Measurements from ENCODE around the gene SCAPER. TPM values are rescaled to one million over a fixed set of nuclear protein-coding genes. Genes with fewer than 3 reads are reported as not detected.

Gene SCAPER
- total RNA-seq, 3 donors from 2014 or later: 15.8 to 33.1 (median 33.0) TPM

DNA sequence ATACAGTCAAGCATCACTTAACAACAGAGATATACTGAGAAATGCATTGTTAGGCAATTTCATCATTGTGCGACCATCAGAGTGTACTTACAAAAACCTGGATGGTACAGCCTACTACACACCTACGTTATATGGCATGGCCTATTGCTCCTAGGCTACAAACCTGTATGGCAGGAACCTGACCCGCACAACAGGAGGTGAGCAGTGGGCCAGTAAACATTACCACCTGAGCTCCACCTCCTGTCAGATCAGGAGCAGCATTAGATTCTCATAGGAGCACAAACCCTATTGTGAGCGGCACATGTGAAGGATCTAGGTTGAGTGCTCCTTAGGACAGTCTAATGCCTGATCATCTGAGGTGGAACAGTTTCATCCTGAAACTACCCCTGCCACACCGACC, 89.7 kb downstream of the SCAPER start:
- no peak for ATAC-seq
- intact Hi-C loops (cut with DNase I, micrococcal nuclease): no loop called here
- Histone ChIP-seq H3K9me3 (no peaks in the 10 kb centered on the region), H3K4me3 (no peak overlapping the region), H3K4me1 (ENCODE audit: low read depth) (no peaks in the 10 kb centered on the region), H3K36me3 (ENCODE audit: low read depth) (no peaks in the 10 kb centered on the region)
- DNase-seq: no peak
- TF ChIP-seq, protein P1, sequence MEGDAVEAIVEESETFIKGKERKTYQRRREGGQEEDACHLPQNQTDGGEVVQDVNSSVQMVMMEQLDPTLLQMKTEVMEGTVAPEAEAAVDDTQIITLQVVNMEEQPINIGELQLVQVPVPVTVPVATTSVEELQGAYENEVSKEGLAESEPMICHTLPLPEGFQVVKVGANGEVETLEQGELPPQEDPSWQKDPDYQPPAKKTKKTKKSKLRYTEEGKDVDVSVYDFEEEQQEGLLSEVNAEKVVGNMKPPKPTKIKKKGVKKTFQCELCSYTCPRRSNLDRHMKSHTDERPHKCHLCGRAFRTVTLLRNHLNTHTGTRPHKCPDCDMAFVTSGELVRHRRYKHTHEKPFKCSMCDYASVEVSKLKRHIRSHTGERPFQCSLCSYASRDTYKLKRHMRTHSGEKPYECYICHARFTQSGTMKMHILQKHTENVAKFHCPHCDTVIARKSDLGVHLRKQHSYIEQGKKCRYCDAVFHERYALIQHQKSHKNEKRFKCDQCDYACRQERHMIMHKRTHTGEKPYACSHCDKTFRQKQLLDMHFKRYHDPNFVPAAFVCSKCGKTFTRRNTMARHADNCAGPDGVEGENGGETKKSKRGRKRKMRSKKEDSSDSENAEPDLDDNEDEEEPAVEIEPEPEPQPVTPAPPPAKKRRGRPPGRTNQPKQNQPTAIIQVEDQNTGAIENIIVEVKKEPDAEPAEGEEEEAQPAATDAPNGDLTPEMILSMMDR (IDR thresholded peaks at IDR 0.05): no peak

DNA sequence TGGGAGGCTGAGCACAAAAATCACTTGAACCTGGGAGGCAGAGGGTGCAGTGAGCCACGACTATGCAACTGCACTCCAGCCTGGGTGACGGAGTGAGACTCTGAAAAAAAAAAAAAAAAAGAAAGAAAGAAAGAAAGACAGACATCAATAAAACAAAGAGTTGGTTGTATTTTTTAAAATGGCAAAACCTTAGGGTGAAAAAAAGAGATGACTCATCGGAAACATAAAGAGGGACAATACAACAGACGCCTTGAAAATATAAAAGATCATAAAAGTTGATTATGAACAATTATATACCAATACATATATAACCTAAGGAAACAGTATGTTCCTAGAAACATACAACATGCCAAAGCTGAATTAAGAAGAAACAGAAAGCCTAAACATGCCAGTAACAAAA, 92.8 kb downstream of the SCAPER start:
- Histone ChIP-seq H3K4me1 (ENCODE audit: low read depth) (no peaks in the 10 kb centered on the region), H3K4me3 (no peak overlapping the region), H3K36me3 (ENCODE audit: low read depth) (no peaks in the 10 kb centered on the region), H3K9me3 (no peaks in the 10 kb centered on the region)
- TF ChIP-seq, protein P1 (IDR thresholded peaks at IDR 0.05): no peak
- intact Hi-C loops (cut with DNase I, micrococcal nuclease): no loop called here
- DNase-seq (no peak), ATAC-seq (no peak)

DNA sequence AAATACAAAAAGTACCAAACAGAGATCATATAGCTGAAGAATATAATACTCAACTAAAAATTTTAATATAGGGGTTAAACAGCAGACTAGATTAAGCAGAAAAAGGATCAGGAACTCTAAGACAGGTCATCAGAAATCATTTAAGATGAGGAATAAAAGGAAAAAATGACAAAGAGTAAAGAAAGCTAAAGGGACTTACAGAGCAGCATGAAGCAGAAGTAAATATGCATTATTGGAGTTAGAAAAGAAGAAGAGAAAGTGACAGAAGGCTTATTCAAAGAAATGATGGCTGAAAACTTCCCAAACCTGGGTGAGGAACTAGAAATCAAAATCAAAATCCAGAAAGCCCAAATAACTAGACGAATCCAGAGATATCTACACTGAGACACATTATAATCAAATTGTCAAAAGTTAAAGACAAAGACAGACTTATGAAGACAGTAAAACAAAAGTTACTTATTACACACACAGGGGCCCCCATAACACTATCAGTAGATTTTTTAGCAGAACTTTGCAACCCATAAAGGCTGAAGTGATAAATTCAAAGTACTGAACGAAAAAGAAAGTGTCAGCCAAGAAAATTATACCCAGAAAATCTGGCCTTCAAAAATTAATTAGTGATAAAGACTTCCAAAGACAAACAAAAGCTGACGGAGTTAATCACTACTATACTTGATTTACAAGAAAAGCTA, 95.6 kb downstream of the SCAPER start:
- ATAC-seq (no peak), DNase-seq (no peak)
- Histone ChIP-seq H3K36me3 (ENCODE audit: low read depth) (no peaks in the 10 kb centered on the region), H3K4me3 (no peak overlapping the region), H3K9me3 (no peaks in the 10 kb centered on the region), H3K4me1 (ENCODE audit: low read depth) (no peaks in the 10 kb centered on the region)
- TF ChIP-seq, protein P1 (IDR thresholded peaks at IDR 0.05): no peak
- intact Hi-C loops (cut with DNase I, micrococcal nuclease): no loop called here

DNA sequence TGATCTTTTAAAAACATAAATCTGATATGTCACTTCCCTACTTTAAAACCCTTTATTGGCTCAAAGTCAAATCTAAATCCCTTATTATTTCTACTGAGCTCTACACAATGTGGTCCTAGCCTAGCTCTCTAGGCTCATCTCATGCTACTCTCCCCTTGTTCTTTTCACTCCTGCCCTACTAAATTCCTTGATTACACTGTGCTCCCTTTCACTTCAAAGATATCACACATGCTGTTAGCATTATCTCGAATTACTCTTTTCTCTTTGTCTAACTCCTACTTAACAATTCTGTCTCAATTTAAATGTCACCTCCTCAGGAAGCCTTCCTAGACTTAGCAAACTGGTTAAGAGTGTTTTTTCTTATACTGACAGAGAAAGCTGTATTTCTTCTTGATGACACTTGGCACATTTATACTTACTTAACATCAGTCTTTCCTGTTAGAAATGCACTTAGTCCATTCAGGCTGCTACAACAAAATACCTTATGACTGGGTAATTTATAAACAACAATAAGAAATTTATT, 102.0 kb downstream of the SCAPER start:
- DNase-seq: no peak
- H3K4me1 ChIP-seq (ENCODE audit: low read depth): no peaks in the 10 kb centered on the region
- H3K36me3 ChIP-seq (ENCODE audit: low read depth): no peaks in the 10 kb centered on the region
- H3K4me3 ChIP-seq: no peak overlapping the region
- intact Hi-C loops (cut with DNase I, micrococcal nuclease): no loop called here
- no peak for ATAC-seq
- no peaks in the 10 kb centered on the region for H3K9me3 ChIP-seq
- TF ChIP-seq, protein P1 (IDR thresholded peaks at IDR 0.05): no peak

DNA sequence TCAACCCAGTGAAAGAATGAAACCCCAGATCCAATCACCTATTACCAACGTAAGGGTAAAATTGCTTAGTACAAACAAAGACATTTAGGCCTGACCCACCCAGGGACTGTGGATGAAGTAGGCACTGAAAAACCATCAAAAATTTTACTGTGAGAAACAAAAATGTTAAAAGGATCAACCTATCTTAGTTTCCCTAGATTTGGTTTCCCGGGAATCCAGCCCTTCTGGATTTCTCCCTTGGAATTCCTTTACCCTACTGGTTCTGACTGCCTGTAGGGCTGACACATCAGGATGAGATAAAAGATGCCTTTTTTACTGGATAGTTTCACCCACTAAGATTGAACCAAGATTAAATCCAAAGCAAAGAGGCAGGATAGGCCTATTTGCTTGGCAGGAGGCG, 102.7 kb downstream of the SCAPER start:
- intact Hi-C loops (cut with DNase I, micrococcal nuclease): no loop called here
- ATAC-seq: no peak
- H3K4me3 ChIP-seq: no peak overlapping the region

More for the DNA sequence above, 102.7 kb downstream of the SCAPER start:
- Histone ChIP-seq H3K9me3 (no peaks in the 10 kb centered on the region), H3K36me3 (ENCODE audit: low read depth) (no peaks in the 10 kb centered on the region), H3K4me1 (ENCODE audit: low read depth) (no peaks in the 10 kb centered on the region)
- TF ChIP-seq, protein P1 (IDR thresholded peaks at IDR 0.05): no peak
- DNase-seq: no peak
